H1 (cell line): Measurements from ENCODE around the gene ADSS2.

ENCODE experiments used
- CTCF ChIP-seq, 3 experiments: IDR thresholded peaks; 1 replicate in 2 of 3; 2 replicates in 1 of 3; pipeline versions ENCODE4 v1.5.1 to v1.6.1; 2011; ENCODE audit warnings: low read length in 3 of 3, mild to moderate bottlenecking in 3 of 3, inconsistent platforms in 2 of 3, low read depth in 1 of 3, moderate library complexity in 1 of 3; ENCODE audit not compliant: insufficient read depth in 1 of 3; ENCODE audit errors: control extremely low read depth in 1 of 3
- EZH2 ChIP-seq: fragments of 200-600 bp; sonication (generic); IDR thresholded peaks from 2 replicates; pipeline ENCODE4 v1.7.1; 2012; ENCODE audit warnings: low read depth, mild to moderate bottlenecking, moderate library complexity, low read length, inconsistent platforms; ENCODE audit not compliant: severe bottlenecking
- JUND ChIP-seq: IDR thresholded peaks from 2 replicates; pipeline ENCODE4 v1.6.1; 2011; ENCODE audit warnings: mild to moderate bottlenecking, improper control_type of control experiment, low read length
- KDM5A ChIP-seq: fragments of 200-600 bp; IDR thresholded peaks from 2 replicates; pipeline ENCODE4 v1.7.1; 2012; ENCODE audit warnings: mild to moderate bottlenecking, low read length, inconsistent platforms, mixed read lengths
- POLR2A ChIP-seq, 2 experiments: IDR thresholded peaks; 1 replicate in 1 of 2; 2 replicates in 1 of 2; pipeline ENCODE4 v1.6.1; 2011; ENCODE audit warnings: low read depth in 2 of 2, low read length in 2 of 2, mild to moderate bottlenecking in 2 of 2; ENCODE audit errors: control extremely low read depth in 1 of 2
- POLR2AphosphoS5 ChIP-seq: IDR thresholded peaks from 2 replicates; pipeline ENCODE4 v1.6.1; 2011; ENCODE audit warnings: low read depth, low read length
- RFX5 ChIP-seq: IDR thresholded peaks from 2 replicates; pipeline ENCODE4 v1.6.1; 2011; ENCODE audit warnings: low read depth, low read length, improper control_type of control experiment, borderline replicate concordance
- SAP30 ChIP-seq: fragments of 300-600 bp; sonication (generic); IDR thresholded peaks from 2 replicates; pipeline ENCODE4 v1.7.1; 2012; ENCODE audit warnings: low read length, moderate library complexity, mild to moderate bottlenecking, inconsistent platforms; ENCODE audit not compliant: insufficient read depth, insufficient replicate concordance

- TF ChIP-seq CTCF (IDR thresholded peaks at IDR 0.05; ENCODE audit: control extremely low read depth in 1 of 3, insufficient read depth in 1 of 3, low read depth in 1 of 3, low read length in 3 of 3), result no peak
- no peak for TF ChIP-seq JUND
- TF ChIP-seq POLR2A (IDR thresholded peaks at IDR 0.05; ENCODE audit: control extremely low read depth in 1 of 2, low read depth in 2 of 2, low read length in 2 of 2), result no peak
- no peak for TF ChIP-seq KDM5A
- no peak for TF ChIP-seq POLR2AphosphoS5
- no peak for TF ChIP-seq SAP30
- TF ChIP-seq RFX5, result no peak
- TF ChIP-seq EZH2, result no peak
Observed at GRCh38 chr1:244370060-244370637, 81.6 kb downstream of the ADSS2 start.
